ENCODE data around the gene RUNX1.
"Not testable (repeated sequence)": the region's sequence is repeated elsewhere in the genome, so short reads cannot be mapped to it uniquely, and the experiment has no call there.

RUNX1 gene

DNA sequence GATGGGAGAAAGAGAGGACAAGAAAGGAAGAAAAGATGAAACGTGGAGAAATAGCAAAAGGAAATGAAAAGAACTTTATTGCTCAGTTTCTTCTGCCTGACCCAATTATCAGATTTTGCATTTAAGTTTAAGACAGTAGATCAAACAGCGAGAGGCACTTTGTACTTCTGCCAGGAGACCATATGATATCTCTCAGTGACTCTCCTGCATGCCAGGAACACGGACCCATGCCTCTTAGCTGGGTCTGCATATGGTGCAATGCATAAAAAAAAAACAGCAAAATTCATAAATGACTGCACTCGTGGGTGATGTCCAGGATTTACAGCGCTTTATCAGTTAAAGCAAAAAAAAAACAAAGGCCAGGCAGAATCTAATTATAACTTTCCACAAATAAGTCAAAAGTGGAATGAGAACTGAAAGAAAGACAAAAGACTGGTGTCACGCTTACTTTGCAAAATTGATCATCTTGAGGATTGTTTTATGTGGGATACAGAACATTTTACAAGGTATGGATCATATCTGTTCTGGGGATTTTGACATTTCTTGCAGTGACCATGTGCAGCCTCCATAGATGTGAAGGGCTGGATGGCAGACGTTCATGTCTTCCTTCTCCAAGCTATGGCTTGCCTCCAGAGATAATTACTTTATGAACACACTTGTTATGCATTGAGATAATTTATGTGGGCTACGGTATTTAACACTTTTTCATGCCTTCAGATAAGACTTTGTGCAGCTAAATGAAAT is 79.5 kb downstream of the RUNX1 start:
- DNase-seq (ENCODE audit: low read depth), result no peak

DNA sequence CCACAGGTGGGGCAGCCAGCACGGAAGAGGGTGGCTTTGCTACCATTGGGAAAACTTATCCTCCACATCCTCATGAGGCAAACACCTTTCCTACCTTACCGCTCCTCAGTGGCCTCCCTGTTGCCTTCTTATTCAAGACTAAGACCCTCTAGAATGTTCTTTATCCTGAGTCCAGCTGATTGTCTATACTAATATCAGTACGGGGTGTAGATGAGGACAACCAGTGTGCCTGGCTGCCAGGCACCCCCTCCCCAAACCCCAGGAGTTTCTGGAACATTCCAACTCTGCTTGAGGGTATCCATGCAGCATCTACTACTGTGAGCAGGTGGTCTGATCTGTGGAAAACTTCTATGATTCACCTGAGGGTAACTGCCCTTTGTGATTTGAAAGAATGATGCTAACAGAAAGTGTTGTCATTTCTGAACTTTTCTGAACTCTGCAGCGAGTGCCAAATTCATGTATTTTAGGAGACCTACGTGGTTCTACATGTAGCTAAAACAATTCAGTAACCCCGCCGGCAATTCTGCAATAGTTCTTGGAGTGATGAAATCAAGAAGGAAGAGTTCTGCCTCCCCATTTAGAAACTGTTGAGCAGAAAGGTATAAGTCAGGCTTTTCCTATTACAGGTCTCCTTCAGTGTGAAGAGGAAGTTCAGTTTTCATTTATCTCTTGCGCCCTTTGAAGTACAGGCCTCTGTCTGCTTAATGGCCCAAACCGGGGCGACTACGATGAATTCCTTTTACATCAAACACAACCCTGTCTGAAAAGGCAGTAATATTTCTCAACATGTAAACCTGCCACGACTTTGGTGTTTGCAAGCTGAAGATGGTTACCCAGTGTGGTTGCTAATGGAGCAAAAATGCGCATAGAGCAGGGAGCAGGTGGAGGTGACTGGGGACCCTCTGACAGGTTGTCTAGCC is 80.4 kb downstream of the RUNX1 start:
- no peak for DNase-seq (ENCODE audit: low read depth)

DNA sequence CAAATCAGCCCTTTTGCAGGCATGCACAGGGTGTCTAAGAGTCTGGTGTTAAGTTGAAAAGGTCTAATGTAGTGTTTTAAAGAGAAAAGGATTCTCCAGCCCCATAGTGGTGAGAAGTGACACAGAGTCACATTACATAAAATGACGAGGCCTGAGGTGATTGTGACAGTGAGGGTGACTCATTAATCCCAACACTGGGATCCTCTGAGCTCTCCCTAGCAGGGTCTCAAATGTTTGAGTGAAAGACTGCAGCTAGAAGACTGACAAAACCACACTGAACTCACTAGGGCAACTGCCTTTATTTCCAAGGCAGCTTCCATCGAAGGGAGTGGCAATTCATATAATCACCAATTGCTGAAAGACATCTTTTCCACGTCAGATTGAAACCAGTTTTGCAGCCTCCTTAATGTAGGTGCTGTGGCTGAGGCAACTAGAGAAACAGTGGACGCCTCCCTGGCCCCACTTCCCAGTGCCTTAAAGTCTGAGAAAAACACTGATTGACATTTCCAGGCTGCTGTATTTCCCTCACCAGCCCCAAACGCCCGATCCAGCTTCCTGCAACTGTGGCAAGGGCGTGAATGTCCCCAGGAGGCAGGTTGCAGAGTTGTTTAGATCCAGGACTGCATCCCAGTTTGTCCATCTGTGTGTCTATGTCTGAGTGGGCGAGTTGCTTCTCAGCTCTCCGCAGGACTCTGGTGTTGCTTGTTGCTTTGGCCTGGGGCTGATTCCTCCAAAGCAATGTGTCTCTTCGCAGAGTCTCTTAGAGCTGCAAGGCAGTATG is 81.4 kb downstream of the RUNX1 start:
- DNase-seq (ENCODE audit: low read depth), result no peak

DNA sequence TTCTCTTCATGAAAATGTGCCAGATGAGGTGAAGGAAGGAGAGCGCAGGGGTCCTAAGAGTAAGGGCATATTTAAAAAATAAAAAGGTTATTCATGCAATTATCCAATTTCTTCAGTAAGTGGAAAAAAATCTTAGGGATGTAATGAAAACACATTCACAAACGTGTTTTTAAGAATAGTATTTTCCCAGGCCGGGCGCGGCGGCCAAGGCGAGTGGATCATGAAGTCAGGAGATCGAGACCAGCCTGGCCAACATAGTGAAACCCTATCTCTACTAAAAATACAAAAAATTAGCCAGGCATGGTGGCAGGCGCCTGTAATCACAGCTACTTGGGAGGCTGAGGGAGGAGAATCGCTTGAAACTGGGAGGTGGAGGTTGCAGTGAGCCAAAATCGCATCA is 82.2 kb downstream of the RUNX1 start:
- not testable (repeated sequence) for DNase-seq (ENCODE audit: low read depth)

DNA sequence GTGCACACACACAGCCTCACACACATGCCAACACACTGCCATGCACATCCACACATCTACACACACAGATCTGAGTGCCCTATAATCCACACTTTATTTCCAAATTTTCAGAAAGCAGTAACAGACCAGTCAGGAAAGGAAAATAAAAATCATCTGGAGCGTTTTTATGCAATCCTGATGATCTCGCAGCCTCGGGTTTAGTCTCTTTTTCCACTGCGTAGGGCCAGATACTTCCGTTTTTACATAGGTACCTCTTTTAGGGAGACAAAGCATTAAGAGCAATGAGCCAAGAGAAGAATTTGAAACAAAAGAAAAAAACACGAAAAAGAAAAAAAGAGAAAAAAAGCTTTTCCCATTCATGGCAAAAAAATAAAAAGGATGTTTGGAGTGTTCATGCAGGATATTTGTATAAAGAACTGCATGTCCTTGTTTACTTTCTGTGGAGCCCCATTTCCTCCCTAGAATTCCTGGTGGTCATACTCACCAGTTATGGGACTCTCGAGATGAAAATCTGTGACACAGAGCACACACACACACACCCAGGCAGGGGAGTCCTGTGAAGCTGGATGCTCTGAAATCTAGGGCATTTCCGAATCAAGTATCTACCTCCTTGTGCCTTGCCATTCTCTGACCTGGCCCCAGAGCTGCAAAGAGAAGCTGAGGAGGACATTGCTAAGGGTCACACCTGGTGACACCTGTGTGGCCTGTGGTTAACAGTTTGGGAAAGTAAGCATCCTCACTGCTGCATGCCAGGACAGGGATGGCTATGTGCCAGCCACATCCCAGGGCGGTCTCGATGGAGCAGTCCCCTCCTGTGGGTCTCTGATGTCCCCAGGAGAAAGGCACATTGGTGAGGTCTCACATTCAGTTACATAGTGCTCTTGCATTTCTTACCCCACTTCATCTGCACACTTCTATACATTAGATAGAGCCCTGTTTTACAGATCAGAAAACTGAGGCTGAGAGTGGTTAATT is 83.6 kb downstream of the RUNX1 start:
- DNase-seq (ENCODE audit: low read depth), result no peak

DNA sequence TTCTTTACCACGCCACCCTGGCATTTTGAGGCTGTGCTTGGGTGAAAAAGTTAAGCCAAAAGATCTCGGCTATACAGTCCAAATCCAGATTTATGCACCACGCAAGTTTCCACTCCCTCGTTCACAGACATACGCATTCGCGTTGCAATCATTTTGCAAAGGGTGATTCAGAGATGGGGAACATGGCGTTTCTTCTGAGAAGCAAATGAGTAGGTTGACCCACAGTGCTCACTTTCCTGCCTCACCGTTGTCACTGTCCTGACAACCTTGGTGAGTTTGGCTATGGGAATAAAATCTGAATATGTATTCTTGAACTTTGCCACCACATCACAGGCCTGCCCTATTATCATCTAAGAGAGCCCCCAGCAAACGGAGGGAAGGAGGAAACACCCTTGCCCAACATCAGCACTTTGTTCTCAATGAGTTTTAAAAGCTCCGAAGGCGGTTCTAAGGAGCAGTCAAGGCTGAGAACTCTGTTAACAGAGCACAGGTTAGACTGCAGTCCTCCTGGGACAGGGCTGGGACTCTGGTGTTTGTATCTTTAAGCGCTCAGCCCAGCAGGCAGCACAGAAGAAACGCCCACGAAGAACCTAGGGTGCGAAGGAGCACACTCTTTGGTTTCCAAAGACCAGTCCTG is 86.4 kb downstream of the RUNX1 start:
- no peak for DNase-seq (ENCODE audit: low read depth)

DNA sequence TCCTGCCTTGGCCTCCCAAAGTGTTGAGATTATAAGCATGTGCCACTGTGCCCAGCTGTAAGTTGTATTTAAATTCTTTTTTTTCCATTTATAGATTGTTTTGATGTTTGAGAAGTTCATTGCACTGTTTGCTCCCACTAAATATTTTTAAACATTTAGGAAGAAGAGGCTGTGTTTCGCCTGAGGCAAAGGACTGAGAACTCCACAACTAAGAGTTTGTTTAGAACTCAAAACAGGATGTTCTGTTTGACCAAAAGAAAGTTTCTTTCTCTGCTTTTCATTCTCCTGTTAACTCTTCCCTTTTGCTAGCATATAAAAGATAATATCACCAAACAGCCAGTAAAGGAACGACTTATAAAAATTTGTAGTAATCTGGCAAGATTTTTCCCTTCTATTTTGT is 87.0 kb downstream of the RUNX1 start:
- DNase-seq (ENCODE audit: low read depth), result no peak

DNA sequence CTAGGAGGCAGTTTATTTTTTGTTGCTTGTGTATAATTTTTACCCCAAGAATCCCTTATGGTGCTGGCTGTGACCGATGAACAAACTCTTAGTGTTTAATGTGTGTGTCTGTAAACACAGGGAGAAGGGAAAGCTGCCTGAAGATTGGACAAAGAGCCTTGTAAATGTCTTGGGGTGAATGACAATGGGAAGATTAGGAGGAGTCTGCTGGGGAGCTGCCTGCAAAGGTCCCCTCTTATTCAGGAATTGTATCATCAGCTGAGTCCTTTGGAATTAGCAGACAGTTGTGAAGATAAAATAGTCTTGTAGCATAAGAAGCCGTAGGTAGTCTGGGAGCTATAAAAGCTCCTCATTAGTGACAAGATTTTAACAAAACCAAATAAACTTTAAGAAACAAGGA is 88.4 kb downstream of the RUNX1 start:
- DNase-seq (ENCODE audit: low read depth), result no peak

DNA sequence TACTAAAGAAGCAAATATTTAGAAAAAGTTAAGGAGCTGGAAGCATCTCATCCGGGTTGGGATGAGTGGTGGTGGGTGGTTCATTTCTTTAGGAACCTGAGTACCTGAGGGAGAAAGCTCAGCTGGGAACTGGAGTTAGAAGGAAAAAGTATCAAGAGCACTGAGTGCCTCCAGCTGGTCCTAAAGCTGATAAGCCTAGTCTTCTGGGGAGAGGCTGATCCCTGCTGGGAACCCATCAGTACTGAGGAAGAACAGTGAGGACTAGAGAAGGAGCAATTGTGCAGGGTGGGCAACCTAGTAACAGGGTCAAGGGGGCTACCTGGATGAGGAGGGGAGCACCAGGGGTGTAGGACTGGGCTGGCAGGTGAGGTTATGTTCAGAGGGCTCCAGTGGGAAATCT is 89.5 kb downstream of the RUNX1 start:
- DNase-seq (ENCODE audit: low read depth), result no peak

DNA sequence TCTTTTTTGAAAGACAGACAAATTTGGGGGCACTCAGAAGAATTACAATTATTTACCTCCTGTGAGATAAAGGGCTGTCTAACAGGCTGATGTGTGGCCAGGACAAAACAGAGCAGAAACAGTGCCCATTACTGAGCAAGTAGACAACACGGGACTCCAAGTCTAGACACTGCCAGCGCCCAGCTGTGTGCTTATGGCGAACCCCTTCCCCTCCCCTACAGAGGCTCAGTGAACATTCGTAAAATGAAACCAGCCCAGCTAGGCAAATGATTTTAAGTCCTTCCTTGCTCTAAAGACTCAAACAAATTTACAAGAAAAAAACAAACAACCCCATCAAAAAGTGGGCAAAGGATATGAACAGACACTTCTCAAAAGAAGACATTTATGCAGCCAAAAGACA is 91.1 kb downstream of the RUNX1 start:
- DNase-seq (ENCODE audit: low read depth), result no peak

DNA sequence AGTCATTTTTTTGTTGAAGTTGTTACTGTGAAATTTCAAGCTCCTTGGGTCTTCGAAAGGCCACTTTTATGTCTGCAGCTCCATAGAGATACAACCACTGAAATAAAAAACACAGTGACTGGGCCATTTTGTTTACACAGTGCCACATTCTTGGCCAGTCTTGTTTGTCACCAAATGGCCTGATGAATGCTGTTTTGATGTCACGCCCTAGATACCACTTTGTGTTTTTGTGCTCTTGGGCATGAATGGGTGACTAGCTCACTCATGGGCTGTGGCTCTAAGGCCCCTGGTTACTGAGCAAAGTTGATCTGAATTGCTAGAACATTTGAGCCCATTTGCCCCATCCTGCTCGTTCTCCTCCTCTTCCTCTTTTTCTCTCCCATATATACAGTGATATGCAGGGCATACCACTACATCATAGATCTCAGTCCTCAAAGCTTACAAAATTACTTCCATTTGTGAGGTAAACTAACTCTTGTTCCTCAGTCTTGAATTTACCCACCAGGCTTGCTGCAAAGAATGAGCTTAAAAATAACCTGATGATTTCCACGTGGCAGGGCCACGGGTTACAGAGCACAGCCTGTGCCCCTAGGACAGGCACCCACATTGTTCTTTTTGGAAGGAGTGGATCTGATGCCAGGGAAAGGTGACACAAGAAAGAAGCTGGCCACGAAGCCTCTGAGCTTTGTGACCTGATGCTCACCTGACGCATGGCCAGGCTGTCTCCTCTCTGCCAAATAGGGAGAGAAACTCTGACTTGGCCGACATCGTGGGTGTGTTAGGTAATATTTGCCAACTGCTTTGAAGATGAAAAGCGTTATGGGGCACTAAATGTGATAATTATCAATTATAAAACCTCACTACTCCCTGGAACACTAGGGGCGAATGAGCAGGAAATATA is 92.4 kb downstream of the RUNX1 start:
- DNase-seq (ENCODE audit: low read depth), result no peak

DNA sequence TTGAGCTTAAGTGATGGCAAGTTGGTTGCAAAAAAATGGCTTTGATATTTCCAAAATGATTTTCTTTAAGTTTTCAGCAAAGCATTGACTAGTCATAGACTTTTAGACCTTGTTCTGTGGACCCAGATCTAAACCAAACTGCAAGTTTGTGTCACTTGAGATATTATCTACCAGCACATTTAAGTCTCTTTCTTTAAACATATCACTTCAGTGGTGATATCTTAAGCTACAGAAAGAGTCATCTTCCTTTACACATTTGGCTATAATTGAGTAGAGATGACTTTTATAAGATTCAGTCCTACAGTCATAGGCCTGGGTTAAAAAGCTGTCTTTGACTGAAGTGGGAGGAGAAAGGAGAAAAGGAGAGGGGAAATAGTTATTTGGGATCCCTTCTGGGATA is 95.2 kb downstream of the RUNX1 start:
- DNase-seq (ENCODE audit: low read depth), result no peak

DNA sequence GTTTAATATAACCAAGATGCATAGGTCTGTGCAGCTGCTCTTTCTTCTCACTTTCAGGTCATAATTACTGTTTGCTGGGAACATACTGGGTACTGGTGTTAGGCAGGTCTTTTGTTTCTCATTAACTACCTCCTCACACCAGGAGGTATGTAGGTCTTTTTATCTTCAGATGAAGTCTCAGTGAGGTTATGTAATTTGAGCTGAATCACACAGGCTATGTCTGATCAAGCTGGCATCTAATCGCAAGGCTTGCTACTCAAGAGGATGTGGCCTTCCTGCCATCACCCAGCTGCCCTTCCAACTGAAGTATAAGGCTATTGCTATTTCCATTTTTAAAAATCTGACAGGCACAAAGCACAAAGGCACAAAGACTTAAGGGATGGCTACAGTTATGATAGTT is 96.4 kb downstream of the RUNX1 start:
- no peak for DNase-seq (ENCODE audit: low read depth)

DNA sequence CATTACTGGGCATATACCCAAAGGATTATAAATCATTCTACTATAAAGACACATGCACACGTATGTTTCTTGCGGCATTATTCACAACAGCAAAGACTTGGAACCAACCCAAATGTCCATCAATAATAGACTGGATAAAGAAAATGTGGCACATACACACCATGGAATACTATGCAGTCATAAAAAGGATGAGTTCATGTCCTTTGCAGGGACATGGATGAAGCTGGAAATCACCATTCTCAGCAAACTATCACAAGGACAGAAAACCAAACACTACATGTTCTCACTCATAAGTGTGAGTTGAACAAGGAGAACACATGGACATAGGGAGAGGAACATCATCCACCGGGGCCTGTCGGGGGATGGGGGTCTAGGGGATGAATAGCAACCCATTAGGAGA is 97.2 kb downstream of the RUNX1 start:
- DNase-seq (ENCODE audit: low read depth), result not testable (repeated sequence)

DNA sequence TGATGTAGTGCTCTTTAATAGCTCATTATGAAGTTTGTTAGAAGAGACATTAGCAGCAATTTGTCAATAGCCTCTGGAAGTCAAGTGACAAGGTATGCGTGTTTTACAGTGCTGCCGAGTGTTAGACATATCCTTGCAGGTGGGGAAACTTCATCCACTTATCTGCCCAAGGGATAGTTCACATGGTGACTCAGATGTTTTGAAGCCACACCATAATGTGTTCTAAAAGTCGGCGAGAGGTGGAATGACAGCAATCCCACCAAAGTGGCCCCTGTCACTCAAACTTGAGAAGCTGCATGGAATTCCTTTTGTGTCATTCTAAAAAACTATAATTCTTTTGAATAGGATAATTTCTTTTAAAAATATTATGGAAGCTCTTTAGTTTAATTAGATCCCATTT is 98.1 kb downstream of the RUNX1 start:
- no peak for DNase-seq (ENCODE audit: low read depth)

DNA sequence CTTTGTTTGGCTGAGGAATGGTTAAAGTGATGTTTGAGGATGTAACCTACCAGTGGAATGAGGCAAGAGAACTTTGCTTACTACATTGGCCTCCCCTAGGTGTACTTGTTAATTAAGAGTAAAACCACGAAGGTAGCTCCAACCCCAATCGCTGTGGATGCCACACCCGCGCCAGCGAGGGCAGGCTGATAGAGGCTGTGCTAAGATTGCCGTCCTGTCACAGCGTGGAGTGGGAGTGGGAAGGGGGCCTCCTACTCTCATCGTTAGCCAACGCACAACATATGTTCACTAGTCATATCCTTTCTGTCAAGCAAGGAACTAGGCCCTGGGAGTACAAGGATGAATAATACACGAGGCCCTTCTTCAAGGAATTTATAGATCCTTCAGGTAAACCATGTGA is 99.6 kb downstream of the RUNX1 start:
- DNase-seq (ENCODE audit: low read depth), result no peak

DNA sequence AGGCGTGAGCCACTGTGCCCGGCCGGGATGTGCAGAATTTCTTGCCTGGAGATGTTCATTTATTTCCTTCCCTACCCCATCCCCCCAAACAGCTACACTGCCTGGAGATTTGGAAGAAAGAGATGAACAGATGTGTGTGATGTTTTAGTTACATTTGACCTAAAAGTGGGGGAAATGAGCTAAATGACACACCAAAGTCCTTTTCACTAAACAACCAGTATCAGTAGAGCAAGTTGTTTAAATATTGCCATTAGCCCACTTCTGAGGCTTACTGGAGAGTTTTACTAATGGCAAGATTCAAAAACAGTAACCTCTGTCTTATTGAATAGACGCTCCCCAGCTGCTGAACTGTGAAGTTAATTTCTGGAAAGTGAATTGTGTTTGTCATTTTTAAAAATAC is 100.1 kb downstream of the RUNX1 start:
- no peak for DNase-seq (ENCODE audit: low read depth)

DNA sequence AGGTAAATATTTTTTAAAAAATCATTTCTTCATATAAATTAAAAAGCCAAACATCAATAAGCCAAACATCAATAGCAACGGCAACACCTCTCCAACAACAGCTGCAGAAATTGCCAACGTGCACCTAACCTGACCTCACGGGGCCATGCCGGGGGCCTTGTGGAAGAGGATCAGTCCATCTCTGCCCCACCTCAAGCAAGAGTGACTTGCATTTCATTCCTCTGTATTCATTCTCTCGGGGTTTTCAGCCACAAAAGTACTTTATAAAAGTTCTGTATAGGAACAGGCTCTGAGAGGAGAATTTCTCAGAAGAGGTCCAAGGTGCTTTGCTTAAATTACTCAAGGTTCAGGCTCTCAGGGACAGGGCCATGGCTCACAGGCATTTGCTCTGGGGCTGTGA is 100.9 kb downstream of the RUNX1 start:
- no peak for DNase-seq (ENCODE audit: low read depth)

DNA sequence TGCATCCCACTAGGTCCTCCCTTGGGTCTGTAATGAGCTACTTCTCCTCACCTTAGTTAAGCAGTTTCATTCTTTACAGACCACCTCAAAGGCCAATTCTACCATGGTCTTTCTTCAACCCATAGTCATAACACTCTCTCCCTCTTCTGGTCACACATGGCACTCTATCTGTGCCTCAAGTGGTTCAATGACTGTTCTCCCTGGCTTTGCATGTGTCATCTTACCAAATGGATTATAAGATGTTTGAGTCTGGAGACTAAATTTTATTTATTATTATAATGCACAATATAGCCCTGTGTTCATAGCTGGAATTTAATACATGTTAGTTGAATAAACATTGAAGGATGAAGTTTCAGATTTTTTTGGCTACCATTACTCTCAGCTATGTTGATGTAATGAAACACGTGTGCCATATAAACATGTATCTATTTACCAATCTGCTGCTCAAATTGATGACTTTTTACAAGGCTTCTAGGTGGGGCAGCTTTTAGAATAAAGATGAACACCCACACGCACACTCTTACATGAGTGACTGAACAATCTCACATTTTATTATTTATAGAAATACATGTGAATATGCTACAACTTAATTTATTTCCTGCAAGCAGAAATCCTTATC is 102.1 kb downstream of the RUNX1 start:
- no peak for DNase-seq (ENCODE audit: low read depth)

Data from activated T-cell treated with anti-CD3 and anti-CD28 coated beads for 1 hour (primary cell).